IPS-18c (cell line): ENCODE results near the gene CPTP.

ENCODE experiments used
- H3K4me3 ChIP-seq: 2 replicates; pipeline ENCODE4 v1.7.0; 2013; ENCODE audit warnings: low read depth, mild to moderate bottlenecking, low read length, moderate library complexity; ENCODE audit not compliant: insufficient read depth
- H3K9me3 ChIP-seq: one replicate; pipeline ENCODE4 v1.6.1; 2013; ENCODE audit warnings: mild to moderate bottlenecking, low read length, moderate library complexity; ENCODE audit not compliant: control insufficient read depth, insufficient read depth

CPTP gene

DNA sequence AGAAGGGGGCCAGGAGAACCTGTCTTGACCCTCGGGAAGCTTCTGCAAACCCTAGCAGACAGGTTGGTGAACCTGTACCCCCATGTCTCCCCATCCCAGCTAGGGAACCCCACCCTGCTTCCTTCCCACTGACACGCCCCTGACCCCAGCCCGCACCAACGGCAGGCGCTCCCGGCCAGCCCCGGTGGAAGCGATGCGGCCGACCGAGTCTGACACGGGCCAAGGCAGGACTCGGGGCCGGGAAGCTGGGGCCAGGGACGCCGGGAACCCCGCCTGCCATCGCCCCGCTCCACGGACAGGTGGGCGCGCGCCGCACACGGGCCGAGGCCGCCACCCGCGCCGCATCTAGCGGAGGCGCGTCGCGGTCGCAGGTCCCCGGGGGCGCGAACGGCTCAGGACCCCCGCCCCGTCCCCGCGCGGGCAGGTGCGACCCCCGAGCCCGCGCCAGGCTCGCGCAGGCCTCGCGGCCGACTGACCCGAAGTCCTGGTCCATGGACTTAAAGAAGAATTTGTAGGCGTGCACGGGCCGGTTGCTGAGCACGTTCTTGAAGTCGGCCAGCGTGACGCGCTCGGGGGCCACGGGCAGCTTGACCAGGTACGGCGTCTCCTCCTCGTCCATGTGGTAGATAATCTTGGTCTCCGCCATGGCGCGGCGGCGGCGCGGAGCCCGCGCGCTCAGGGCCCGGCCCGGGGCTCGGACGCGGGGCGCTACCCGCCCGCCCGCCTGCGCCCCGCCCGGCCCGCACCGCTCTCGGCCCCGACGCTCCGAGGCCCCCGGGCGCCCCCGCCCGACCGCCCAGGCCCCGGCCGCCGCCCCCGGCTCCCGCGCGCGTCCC is 24.0 kb downstream of the CPTP start:
- H3K4me3 ChIP-seq = peak overlapping the region; percentile 74
- peaks cover 3% of the 10 kb centered on the region for H3K9me3 ChIP-seq

DNA sequence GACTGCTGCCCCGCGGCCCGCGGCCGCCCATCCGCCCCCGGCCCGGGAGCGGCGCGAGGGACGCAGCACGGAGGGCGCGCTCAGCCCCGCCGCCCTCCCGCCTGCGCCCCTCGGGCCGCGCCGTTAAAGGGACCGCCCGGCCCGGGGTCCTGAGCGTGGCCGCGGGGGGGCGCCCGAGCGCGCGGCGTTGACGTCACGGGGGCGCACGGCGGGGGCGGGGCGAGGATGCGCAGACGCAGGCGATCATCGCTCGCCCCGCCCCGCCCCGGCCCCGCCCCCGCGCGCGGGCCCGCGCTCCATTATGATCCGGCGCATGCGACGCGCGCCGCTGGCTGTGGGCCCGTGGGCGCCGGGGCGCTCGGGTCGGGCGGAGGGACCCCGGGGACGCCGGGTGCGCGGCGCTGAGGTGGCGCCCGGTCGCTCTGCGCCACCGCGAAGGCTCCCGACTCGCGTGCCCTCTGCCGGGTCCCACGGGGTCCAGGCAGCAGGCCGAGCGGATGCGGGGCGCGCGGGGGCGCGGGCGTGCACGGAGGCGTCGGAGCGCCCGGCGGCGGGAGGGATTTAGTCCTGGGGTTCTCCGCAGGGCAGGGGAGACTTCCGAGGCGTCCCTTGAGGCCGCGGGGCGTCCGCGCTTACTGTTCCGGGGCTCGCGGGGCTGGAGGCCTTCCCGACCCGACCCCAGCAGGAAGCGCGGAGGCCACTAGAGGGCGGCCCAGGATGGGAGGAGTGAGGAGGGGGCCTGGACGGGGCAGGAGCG is 24.8 kb downstream of the CPTP start, which contains the start of gene DVL1:
Gene DVL1, minus strand, starts transcription at position 163 of the 757 bp plus-strand sequence. CDS start 353 bp downstream, outside the sequence.
- H3K9me3 ChIP-seq = peaks cover 3% of the 10 kb centered on the region
- H3K4me3 ChIP-seq = peak within 1 kb of the TSS; percentile 83

DNA sequence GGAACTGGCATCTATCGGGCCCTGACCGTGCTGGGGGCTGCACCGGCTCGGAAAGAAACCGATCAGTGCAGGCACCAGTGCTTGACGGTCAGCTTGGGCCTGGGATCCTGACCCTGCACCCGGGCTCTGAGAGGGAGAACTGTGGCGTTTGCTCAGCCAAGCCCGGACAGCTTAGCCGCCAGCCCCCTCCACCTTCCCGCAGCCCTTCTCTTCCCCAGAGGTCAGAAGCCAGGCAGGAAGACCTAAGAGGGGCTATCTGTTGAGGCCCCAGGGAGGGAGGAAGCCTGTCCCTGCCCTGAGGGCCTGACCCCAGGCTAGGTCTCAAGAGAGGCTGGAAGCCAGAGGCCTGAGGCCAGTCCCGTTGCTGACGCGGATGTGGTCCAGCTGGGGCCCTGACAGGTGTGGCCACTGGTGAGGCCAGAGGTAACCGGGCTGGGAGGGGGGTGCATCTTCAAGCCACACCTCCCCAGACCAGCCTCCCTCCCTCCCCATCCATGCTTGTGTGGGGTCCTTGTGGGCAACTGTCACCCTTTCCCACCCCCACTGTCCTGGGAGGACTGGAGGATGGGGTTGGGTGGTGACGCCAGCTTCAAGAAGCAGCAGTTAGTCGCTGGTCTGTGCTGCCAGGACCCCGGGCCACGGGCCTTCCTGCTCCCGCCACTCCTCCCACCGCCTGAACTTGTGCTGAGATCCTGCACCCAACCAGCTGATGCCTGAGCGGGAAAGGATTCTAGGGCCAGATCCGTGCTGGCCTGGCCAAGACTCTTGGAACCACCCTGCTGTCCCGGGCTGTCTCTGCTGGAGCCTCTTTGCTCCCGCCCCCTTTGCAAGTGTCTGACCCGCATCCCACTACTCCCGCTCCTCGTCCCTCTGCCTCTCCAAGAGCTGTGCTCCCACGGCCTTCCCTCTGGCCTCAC is 27.2 kb downstream of the CPTP start:
- H3K4me3 ChIP-seq = peak overlapping the region; percentile 34; the same call in 1 of the 2 replicates

DNA sequence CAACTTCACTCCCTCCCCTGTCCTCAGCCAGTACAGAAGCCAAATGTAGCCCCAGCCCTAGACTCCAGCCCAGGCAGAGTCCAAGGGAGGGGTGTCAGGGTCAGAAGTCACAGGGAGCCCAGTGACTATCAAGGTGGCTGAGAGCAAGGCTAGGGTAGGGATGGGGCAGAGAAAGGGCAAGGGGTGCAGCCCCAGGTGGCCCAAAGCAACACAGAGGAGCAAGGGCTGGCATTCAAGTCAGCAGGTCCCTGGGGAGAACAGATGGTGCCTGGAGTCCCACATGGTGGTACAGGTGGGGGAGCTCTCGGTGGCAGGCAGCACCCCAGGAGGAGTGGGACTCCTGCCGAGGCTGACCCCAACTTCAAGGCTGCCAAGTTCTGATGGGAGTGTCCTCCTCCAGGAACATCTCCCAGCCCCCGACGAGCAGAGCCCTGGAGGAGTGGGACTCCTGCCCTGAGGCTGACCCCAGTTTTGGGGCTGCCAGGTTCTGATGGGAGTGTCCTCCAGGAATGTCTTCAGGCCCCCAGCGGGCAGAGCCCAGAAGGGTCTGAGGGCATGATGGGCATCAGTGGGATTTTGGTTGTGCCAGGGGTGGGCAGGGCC is 28.3 kb downstream of the CPTP start:
- H3K9me3 ChIP-seq = peaks cover 3% of the 10 kb centered on the region
- 0 out of 2 replicates have a peak overlapping the region, but pooled peaks have one; percentile 20 for H3K4me3 ChIP-seq

More for the DNA sequence above, 27.2 kb downstream of the CPTP start:
- H3K9me3 ChIP-seq = peaks cover 3% of the 10 kb centered on the region

DNA sequence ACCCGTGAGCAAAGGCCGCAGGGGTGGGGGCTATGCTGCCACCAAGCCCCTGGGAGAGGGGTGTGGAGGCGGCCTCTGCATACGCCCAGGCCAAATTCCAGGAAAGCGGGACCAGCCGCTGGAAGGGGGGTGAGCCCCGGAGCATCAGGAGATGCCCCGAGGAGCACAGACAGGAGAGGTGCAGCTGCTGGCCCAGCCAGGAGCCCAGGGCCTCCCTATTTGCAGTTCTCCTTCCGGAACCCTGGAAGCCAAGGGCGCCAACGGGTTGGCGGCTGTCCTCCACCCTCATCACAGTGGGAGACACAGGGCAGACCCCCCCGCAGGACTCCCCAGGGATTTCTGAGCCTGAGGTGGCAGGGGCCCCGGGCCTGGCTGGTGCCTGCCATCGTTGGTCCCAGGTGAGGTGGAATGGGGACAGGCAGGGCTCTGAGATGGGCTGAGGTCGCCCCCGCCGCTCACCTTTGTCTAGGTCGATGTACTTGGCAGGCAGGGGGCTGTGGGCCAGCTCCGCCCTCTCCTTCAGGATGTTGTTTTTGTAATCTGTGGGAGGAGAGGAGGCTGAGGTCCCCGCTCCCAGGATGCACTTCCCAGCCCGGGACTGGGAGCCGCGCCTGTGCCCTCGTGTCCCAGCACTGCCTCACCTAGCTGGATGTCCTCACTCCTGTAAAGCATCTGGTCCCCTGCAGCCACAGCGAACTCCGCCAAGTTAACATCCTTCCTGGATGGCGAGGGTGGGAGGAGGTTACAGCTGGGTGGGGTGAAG is 29.0 kb downstream of the CPTP start:
- H3K4me3 ChIP-seq = peak overlapping the region; percentile 40; the same call in 1 of the 2 replicates
- H3K9me3 ChIP-seq = peaks cover 3% of the 10 kb centered on the region

DNA sequence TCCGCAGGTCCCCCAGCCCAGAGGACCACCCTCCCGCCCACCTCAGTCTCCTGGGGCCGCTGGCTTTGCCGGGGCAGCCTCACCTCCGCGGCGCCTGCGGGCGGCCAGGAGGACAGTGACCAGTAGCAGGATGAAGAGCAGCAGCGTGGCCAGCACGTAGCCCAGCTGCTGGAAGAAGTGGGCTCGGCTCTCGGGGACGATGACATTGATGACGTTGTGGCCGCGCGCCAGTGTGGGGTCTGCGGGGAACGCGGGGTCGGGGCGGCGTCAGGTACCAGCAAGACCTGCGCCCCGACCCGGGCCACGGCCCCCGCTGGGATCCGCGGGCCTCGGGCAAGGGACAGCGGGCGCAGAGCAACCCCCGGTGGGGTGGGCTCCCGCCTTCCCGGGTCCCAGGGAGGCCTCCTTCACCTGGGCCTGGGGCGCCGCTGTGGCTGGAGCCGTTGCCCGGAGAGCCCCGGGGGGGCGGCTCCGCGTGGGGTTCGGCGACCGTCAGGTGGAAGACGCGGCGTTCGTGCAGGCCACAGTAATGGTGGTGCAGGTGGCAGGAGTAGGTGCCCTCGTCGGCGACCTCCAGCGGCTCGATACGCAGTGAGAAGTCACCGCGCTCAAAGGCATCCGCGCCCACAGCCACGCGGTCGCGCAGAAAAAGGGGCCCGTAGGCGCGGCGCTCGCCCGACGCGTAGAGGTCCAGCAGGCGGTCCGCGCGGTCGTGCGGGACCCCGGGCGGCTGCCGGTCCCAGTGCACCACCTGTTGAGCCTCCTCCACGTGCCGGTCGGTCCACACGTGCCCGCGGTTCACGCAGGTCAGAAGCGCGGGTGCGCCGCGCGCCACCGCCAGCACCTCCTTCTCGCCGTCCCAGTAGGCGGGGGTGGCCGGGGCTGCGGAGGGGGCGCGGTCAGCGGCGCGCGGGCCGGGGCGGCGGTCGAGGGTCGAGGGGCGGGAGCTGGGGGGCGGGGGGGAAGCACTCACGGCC is 30.0 kb downstream of the CPTP start:
- H3K9me3 ChIP-seq = peaks cover 2% of the 10 kb centered on the region
- peak overlapping the region; percentile 40 for H3K4me3 ChIP-seq

DNA sequence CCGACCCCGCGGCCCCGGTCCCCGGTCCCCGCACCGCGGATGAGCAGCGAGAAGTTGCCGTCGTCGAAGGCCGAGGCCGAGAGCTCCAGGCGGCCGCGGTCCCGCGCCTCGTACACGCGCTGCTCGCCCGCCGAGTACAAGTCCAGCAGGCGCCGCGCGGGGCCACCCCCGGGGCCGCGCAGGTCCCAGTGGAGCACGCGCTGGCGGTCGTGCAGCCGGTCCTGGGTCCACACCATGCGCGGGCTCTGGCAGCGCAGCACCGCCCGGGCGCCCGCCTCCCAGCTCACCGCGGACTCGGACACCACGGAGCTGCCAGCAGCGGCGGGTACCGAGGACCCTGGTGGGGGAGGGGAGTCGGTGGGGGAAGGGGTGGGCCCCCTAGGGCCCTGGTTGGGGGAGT is 30.8 kb downstream of the CPTP start:
- H3K4me3 ChIP-seq = no peak overlapping the region

DNA sequence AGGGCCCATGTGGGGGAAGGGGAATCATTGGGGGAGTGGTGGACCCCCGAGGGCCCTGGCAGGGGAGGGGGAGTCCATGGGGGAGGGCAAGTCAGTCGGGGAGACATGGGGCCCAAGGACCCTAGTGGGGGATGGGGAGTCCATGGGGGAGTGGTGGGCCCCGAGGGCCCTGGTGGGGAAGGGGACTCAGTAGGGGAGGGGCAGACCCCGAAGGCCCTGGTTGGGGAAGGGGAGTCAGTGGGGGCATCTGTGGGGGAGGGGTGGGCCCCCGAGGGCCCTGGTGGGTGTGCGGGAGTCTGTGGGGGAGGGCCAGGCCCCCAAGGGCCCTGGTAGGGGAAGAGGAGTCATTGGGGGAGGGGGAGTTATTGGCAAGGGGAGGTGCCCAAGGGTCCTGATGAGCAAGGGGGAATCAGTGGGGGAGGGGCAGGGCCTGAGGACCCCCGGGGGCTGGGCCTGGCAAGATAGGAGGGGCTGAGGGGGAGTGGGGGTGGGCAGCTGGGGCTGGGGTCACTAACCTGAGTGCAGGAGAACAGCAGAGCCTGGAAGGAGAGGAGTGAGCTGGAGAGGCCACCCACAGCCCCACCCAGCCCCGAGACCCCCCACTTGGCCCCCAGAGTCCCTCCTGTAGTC is 31.7 kb downstream of the CPTP start:
- Histone ChIP-seq H3K9me3 (no peaks in the 10 kb centered on the region), H3K4me3 (no peak overlapping the region)

More for the DNA sequence above, 30.8 kb downstream of the CPTP start:
- H3K9me3 ChIP-seq = no peaks in the 10 kb centered on the region

DNA sequence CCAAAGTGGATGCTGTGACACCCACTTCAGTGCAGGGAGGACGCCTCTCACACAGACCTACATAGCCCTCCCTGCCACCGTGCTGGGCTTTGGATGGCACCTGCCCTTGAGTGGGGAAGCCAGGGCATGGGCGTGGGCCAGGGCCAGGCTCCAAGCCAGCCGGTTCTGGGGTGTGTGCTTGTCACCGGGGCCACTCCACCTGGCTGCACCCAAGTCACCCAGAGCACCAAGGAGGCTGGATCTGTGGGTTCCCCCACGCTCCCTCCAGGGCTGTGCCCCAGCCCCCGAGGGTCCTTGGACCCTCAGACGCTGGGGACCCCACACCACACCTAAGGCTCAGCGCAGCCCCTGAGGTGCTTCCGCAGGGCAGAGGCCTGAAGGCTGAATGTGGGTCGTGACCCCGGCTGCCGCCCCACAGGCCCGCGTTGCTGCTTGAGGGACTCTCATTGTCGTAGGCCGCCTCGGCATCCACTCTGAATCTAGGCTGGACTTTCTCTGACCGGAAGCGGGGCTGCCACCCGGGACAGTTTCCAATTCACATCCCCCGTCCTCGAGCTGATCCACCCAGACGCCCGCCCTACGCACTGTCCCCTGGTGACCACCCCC is 32.3 kb downstream of the CPTP start:
- no peaks in the 10 kb centered on the region for H3K9me3 ChIP-seq
- H3K4me3 ChIP-seq = no peak overlapping the region

DNA sequence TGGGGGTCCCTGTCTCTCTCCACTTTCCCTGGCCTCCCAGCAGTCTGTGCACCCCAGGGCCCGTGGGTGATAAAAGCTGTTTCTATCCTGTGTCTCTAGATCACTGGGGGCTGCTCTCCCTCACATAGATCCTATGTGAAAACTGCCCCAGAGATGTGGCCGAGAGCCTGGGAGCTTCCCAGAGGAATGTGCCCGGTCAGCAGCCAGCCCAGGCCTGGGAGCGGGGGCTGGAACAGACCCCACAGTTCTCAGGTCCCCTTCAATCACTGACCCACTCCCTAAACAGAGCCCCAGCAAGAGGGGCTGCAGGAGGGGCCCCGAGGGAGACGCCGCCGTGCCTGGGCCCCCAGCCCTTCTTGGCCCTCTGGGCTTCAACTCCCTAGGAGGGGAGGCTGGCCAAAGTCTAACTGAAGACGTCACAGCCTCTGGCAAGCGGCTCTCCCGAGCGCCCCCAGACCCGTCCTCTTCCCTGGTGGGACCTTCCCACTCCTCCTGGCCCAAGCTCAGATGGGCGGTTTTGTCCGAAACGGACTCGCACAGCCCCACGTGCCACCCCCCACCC is 33.4 kb downstream of the CPTP start:
- peak overlapping the region; percentile 36 for H3K4me3 ChIP-seq

DNA sequence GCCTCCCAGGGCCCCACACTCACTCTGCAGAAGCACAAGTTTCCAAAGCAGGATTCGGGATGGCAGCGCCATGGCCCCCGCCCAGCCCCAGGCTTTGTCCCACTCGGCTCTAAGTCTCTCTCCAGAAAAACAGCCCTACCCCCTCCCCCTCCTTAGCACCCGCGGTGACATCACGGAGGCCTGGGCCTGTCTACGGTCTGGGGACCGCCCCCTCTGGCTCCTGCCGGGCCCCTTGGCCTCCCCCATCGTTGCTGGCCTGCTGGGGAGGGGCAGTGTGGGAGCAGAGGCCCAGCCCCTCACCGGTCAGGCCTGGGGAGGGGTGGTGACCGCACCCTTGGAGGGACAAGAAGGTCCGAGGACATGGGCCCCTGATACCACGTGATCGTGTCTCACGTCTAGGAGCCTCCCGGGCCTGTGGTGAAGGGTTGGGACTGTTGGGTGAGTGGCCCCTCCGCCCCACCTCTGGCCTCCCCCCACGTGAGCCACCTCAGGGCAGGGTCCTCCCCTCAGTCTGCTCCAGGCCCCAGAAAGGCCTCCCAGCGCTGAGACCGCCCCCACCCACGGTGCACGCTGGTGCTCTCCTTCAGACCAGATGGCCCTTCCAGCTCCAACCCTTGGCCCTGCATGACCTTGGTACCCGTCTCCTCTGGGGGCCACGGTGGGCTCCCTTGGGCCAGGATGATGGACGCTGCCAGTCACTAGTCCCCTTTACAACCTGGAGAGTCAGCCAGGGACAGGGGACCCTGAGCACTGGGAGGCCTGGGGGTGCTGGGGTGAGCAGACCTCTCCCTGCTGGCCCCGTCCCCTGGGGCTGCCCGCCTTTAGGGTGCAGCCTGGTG is 34.0 kb downstream of the CPTP start, which contains the start of gene MXRA8:
Gene MXRA8, minus strand, starts transcription at position 123 of the 839 bp plus-strand sequence. Its CDS starts 51 bp downstream, at position 72.
- H3K4me3 ChIP-seq = peak within 1 kb of the TSS; percentile 36

More for the DNA sequence above, 33.4 kb downstream of the CPTP start:
- H3K9me3 ChIP-seq = no peaks in the 10 kb centered on the region

DNA sequence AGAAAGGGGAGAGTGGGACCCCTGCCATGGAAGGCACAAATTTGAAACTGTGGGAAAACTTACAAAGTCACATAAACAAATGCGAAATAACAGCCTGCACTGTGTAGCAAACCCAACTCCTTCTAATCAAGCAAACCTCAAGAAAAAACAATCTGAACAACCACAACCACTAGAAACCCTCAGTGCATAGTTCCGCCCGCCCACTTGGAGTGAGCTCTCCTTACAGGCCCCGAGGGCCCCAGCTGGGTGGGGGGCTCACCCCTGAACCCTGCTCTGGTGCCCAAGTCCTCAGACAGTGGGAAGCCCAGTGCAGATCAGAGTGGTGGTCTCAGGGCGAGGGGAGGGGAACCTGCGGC is 34.7 kb downstream of the CPTP start:
- H3K4me3 ChIP-seq = no peak overlapping the region
- no peaks in the 10 kb centered on the region for H3K9me3 ChIP-seq

More for the DNA sequence above, 34.0 kb downstream of the CPTP start, which contains the start of gene MXRA8:
- no peaks in the 10 kb centered on the region for H3K9me3 ChIP-seq
